GM21528 (cell line): Measurements from ENCODE around the gene LRRC37A.
A peak's percentile ranks its signal among the peaks of the same experiment; 100 is the strongest.
"Not testable (repeated sequence)": the region's sequence is repeated elsewhere in the genome, so short reads cannot be mapped to it uniquely, and the experiment has no call there.

Source experiments
- ATAC-seq: cut with Tn5 transposase; IDR thresholded peaks from one replicate; pipeline ENCODE4 v1.9.1; 2021; ENCODE audit warnings: mild to moderate bottlenecking, moderate library complexity; ENCODE audit not compliant: unreplicated experiment, low FRiP score

The LRRC37A gene

DNA sequence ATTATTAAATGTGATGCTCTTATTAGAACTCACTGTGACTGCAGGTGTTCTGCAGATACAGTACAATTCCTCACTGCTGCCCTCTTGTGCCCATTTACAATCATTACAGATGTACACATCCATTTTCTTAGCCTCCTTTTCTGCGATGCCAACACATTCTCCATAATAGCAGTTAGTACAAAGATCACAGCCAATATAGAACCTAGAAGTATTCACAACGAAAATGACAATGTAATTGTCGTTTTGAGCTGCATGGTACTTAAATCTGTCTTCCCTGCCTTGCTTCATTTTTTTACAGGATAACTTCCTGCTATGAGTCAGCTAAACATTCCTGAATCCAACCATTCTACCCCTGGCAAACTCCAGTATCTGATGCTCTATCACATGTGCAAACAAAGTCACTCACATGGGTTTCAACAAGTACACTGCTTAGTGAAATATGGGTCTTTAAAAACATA lies 8.1 kb upstream of the LRRC37A start:
- ATAC-seq, result not testable (repeated sequence)

DNA sequence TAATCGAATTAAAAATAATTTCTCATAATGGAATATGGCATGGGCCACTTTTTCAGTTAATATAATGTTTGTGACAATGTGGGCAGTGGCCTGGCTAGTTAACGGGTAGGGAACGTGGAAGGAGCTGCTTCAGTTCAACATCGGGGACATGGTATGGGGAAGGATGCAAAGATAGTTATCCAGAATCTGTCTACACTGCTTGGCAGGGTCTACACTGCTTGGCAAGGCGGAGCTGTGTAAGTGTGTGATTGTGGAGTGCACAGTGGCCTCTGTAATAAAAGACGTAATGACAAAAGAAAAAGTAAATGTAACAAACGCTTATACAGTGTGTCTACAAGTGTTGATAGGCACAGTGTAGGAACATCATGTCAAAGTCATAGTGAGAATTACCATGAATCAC lies 7.3 kb upstream of the LRRC37A start:
- not testable (repeated sequence) for ATAC-seq

DNA sequence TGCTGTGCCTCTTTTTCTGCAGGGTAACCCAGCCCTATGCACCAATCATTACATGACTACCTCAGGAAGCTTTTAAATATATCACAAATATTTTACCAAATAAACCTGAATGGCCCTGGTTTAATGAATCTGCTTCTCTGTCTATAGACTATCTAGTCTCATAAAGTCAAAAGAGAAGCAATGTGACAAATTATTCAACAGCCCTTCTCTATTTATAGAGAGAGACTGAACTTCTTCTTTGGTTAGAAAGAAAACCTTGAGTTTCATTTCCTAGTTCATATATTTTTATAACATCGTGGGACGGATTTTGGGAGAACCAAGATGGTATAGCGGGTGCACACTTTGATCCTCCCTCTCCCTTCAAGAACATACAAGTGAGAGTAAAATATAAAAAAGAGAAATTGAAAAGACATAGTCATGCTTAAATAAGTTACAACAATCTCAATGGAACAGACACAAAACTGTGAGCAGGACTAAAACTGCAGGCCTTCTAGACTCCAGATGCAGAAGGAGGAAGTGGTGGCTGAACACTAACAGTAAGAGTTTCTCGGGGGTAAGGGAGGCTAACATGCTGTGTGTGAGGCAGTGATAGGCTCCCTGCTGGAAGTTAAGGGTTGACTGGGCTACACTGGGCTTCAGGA lies 3.9 kb upstream of the LRRC37A start:
- ATAC-seq, result peak; percentile 95

DNA sequence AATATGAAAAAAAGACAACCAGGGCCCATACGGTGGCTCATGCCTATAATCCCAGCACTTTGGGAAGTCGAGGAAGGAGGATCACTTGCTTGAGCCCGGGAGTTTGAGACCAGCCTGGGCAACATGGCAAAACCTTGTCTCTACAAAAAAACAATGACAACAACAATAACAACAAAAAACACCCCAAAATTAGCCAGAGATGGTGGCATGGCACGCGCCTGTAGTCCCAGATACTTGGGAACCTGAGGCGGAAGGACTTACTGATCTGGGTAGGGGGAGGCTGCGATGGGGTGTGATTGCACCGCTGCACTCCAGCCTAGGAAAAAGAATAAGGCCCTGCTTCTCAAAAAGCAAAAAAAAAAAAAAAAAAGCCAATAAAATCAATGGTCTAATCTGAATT lies 3.3 kb upstream of the LRRC37A start:
- peak; percentile 4 for ATAC-seq

DNA sequence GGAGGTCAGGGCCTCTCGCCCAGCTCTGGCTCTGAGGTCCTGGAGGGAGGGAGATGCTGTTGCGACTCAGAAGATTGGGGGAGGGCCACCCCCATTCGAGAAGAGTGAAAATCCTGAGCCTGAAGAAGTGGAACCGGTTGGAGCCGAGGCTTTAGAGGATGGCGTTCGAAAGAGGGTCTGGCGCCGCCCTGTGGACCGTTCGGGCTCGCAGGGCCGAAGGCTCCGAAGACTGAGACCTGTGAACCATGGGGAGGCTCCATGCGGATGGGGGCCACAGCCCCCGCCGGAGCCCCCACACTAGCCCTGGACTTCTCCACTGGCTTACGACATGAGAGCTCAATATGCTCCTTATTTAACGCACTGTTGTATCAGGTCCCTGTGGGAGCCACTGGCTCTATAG lies 46.3 kb downstream of the LRRC37A start:
- not testable (repeated sequence) for ATAC-seq

DNA sequence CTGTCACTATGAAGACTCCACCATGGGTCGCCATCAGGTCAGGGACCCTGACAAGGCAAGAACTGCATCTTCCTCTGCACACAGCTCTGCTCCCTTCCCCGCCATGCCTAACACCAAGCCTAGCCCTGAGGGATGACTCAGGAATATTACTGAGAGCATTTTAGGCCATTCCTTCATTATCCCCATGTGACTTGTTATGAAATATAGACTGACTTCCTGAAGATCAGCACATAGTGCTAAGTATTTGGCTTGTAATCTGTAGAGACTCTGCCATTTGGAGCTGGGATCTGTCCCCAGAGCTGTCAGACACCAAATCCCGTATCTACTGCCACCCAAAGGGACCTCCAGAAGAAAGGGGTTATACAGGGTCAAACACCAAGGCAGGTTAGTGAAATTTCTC lies 47.2 kb downstream of the LRRC37A start:
- not testable (repeated sequence) for ATAC-seq

DNA sequence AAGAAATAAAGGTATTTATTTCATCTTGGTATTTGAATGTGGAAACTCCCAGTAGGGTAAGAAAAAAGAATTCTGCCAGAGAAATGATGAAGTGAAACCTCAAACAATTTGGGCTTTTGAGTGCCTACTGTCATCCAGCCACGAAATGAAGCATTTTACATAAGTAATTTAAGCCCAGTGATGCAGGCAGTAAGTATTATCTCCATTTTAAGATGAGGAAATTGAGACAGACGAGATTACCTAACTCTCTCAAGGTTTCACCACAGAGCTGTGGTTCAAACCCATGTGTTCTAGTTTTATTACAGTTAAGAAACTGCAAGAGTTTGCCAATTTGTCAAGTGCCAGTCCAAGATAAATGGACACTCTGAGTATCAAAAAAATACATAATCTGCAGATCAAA lies 53.4 kb downstream of the LRRC37A start:
- not testable (repeated sequence) for ATAC-seq

DNA sequence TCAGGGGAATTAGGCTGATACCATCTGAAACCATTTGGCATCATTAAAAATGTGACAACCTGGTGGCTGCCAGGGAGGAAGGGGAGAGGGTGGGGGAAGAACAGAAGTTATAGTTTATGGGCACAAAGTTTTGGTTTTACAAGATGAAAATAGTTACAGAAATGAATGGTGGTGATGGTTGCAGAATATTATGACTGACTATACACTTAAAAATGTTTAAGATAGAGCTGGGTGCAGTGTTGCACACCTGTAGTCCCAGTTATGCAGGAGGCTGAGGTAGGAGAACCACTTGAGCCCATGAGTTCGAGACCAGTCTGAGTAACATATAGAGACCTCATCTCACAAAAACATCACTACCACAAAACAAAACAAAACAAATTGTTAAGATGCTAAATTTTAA lies 54.1 kb downstream of the LRRC37A start:
- not testable (repeated sequence) for ATAC-seq

DNA sequence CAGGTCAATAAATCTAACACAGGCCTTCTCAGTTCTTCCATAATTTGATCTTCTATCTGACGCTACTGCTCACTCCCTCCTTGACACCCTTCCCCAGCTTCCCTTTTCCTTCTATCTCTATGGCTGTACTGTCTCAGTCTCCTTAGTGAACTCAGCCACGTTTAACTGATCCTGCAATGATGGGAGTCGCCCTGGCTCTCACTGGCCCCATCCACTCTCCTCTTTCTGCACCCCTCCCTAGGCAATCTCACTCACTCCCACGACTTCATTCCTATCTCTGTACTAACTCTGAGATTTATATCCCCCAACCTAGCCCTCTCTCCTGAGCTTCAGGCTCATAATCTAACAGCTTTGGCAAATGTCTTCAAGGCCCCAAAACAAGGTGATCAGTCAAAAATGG lies 58.9 kb downstream of the LRRC37A start:
- not testable (repeated sequence) for ATAC-seq

DNA sequence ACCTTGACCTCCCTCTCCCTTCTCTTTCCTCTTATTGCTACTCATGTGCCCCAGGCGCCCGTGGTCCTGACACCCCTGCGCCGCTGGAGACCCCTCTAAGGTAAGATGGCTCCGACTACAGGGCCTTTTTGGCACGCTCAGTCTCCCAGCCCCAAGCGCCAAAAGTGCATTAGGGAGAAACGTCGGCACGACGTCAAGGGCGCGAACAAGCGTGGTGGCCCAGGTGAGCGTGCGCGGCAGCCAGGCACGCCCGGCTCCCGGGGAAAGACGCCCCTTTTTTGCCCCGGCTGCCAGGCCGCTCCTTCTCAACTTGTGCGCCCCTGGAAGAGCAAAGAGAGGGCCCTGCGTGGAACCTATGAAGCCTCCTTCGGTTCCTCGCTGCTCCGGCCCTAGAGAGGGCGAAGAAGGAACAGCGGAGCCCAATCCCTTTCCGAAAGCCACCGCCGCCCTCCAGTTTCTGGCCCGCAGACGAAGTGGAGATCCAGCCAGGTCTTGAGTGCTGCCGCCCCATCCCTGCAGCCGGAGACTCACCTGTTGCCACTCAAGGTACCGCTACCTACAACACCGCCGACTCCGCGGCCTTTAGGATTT lies 66.3 kb downstream of the LRRC37A start:
- ATAC-seq, result peak; percentile 47

DNA sequence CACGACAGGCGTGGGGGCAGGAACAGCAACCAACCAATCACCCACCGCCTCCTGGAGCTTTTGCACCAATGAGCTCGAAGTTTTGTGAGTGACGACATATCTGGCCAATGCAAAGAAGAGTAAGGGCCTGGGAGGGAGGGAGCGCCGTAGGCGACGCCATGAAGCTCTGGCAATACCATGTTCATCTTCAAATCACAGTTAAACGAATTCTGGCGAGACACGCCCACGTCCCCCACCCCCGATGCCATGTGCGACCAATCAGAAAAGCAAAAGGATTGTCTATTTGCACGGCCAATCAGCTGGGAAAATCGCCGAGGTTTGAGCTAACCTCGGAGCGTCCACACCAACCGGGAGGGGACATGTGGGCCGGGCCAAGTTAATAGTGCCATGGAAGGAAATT lies 66.8 kb downstream of the LRRC37A start, which contains the start of gene ARL17B:
Gene ARL17B, minus strand, starts transcription at position 12 of the 400 bp plus-strand sequence. CDS start 3,369 bp downstream, outside the sequence.
- ATAC-seq, result peak; percentile 89

DNA sequence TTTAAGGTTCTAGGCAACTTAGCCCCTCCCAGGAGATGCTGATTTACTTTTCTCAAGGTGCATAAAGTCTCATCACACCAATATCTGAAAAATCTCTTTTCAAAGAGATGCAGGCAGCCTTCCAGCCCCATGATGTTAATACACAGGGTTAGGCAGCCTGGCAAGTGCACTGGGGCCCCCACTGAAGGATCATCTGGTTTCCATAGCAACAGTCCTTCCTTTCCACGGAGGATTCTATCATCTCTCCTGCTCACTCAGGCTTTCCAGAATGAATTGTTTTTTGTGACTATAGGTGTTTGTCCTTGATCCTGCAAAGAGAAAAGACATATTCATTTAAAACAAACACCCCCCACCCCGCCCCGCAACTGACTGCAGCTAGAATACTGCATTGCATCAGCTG lies 72.6 kb downstream of the LRRC37A start:
- not testable (repeated sequence) for ATAC-seq

DNA sequence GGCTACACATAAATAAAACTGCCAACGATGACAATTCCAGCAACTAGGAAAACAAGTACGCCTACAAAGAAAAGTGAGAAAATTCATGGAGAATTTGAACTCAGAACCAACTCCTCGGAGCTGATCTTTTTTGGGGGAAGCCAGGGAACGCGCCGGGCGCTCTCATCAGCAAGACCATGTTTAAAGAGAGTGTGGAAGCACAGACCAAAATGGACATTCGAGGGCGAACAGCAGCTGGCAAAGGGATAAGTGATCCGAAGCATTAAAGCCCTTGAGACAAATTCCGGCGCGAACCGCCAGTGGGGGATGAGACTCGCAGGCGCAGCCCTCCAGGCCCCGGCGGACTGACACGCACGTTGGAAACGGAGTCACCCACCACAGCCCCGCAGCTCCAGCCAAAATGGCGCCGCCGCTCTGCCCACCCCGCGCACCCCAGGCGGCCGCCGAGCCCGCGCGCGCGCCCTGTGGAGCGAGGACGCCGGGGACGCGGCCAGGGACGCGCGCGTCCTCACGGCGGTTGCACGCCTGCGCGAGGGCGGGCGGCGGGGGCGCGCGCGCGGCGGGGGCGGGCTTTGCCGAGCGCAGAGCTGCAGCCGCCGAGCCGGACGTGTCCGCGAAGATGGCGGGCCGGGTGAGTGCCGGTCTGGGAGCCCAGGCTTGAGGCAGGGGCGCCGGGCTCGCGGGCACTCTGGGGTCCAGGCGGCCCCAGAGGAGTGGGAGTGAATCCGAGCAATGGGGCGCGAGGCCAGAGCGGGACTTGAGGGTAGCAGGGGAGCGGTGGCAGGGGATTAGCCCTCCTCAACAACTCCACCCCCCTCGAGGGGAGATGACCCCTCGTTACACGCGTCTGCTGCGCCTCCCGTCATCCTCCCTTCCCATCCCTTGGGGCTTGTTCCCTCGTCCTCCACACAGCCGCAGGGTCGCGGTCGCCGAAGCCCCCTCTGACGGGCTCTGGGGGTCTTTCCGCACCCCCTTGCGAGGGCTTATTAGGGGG lies 77.6 kb downstream of the LRRC37A start:
- peak; percentile 73 for ATAC-seq

DNA sequence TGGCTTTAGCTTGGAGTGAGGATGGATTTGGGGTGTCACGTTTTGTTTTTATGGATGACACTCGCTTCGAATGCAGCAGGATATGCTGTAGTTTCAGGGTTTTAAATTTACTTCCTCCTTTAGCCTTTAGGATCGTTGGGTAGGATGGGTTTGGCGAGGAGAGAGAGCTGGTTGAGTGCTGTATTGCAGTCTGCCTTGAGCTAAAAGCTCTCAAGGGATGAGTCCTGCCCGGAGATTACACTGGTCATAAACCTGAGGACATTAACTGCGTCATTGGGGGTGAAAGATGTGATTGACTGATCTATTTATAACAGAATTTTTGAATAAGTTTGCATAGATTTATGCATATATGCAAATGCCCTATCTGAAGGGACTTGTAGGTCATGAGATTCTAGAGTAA lies 78.5 kb downstream of the LRRC37A start:
- ATAC-seq, result not testable (repeated sequence)

DNA sequence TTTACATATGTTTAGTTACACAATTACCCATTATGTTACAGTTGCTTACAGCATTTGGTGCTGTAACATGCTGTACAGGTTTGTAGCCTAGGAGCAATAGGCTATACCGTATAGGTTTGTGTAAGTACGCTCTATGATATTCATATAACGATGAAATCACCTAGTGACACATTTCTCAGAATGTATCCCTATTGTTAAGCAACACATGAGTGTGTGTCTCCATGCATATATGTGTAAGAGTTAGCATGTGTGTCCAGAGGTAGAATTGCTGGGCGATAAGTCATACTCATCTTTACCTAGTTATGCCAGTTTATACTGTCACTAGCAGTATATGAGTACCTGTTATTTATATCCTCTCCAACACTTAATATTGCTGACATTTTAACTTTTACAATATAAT lies 88.2 kb downstream of the LRRC37A start:
- ATAC-seq, result not testable (repeated sequence)

DNA sequence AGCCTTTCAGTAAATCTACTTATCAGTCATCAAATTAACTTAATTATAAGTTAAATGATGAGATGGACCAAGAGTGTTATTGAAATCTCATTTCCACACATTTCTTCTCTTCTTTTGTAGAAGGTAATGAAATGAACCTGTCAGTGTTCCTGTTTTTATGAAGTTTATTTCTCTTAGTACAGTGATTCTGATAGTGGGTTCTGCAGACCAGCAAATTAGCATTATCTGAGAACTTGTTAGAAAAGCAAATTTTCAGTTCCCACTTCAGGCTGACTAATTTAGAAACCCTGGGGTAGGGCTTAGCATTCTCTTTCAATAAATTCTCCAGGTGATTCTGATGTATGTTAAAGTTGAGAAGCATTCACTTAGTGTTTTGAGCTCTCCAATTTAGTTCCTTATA lies 90.6 kb downstream of the LRRC37A start:
- ATAC-seq, result peak; percentile 77
